ENCODE measurements around the gene LMF1. TPM values are rescaled to one million over a fixed set of nuclear protein-coding genes. Genes with fewer than 3 reads are reported as not detected.

The LMF1 gene
- polyA plus RNA-seq, 6 donors from 2014 or later: 8.2 to 19.6 (median 13.2) TPM

GRCh38 chr16:911604-912321 lies 59.0 kb downstream of the LMF1 start:
- no peaks in the 10 kb centered on the region for H3K27me3 Mint-ChIP-seq
- peaks cover 2 to 7% of the 10 kb centered on the region in 2 donors for H3K36me3 Mint-ChIP-seq
- H3K4me1 Mint-ChIP-seq: peaks cover 0 to 12% (median 0%) of the 10 kb centered on the region in 3 donors
- no peak for DNase-seq
- H3K4me3 Mint-ChIP-seq: no peak overlapping the region
- no peak for ATAC-seq (ENCODE audit: low read depth in 2 of 2)
- peak overlapping the region in 1 of 6 donors; percentile 82 for H3K27ac Mint-ChIP-seq
- no peaks in the 10 kb centered on the region for H3K9me3 Mint-ChIP-seq

GRCh38 chr16:911101-911500 lies 59.7 kb downstream of the LMF1 start:
- no peaks in the 10 kb centered on the region for H3K9me3 Mint-ChIP-seq
- H3K36me3 Mint-ChIP-seq: peaks cover 8 to 14% of the 10 kb centered on the region in 2 donors
- DNase-seq (no peak), ATAC-seq (ENCODE audit: low read depth in 2 of 2) (no peak)
- H3K4me1 Mint-ChIP-seq: peaks cover 0 to 12% (median 0%) of the 10 kb centered on the region in 3 donors
- no peak overlapping the region for H3K27ac Mint-ChIP-seq
- H3K4me3 Mint-ChIP-seq: no peak overlapping the region
- H3K27me3 Mint-ChIP-seq: no peaks in the 10 kb centered on the region

- Mint-ChIP-seq H3K4me1 (peaks cover 0 to 14% (median 0%) of the 10 kb centered on the region in 3 donors), H3K27me3 (no peaks in the 10 kb centered on the region), H3K36me3 (peaks cover 18 to 19% of the 10 kb centered on the region in 2 donors), H3K4me3 (no peak overlapping the region), H3K9me3 (no peaks in the 10 kb centered on the region), H3K27ac (no peak overlapping the region)
- no peak for DNase-seq
- ATAC-seq (ENCODE audit: low read depth in 2 of 2): no peak
Observed at GRCh38 chr16:910181-910580, 60.6 kb downstream of the LMF1 start.

GRCh38 chr16:909281-910000 lies 61.3 kb downstream of the LMF1 start:
- H3K36me3 Mint-ChIP-seq: peaks cover 19 to 20% of the 10 kb centered on the region in 2 donors
- peaks cover 0 to 11% (median 0%) of the 10 kb centered on the region in 3 donors for H3K4me1 Mint-ChIP-seq
- H3K4me3 Mint-ChIP-seq: no peak overlapping the region
- DNase-seq (no peak), ATAC-seq (ENCODE audit: low read depth in 2 of 2) (no peak)
- no peaks in the 10 kb centered on the region for H3K9me3 Mint-ChIP-seq
- no peak overlapping the region for H3K27ac Mint-ChIP-seq
- no peaks in the 10 kb centered on the region for H3K27me3 Mint-ChIP-seq

- Mint-ChIP-seq H3K4me3 (no peak overlapping the region), H3K4me1 (peaks cover 0 to 10% (median 0%) of the 10 kb centered on the region in 3 donors)
Observed at GRCh38 chr16:908526-909155, 62.1 kb downstream of the LMF1 start.

GRCh38 chr16:907842-908241 lies 62.9 kb downstream of the LMF1 start:
- no peaks in the 10 kb centered on the region for H3K9me3 Mint-ChIP-seq
- peaks cover 19 to 20% of the 10 kb centered on the region in 2 donors for H3K36me3 Mint-ChIP-seq

More at GRCh38 chr16:908526-909155, 62.1 kb downstream of the LMF1 start:
- DNase-seq: no peak
- no peak for ATAC-seq (ENCODE audit: low read depth in 2 of 2)
- no peak overlapping the region for H3K27ac Mint-ChIP-seq
- no peaks in the 10 kb centered on the region for H3K9me3 Mint-ChIP-seq
- peaks cover 19 to 20% of the 10 kb centered on the region in 2 donors for H3K36me3 Mint-ChIP-seq
- H3K27me3 Mint-ChIP-seq: no peaks in the 10 kb centered on the region

GRCh38 chr16:907361-907760 lies 63.4 kb downstream of the LMF1 start:
- ATAC-seq (ENCODE audit: low read depth in 2 of 2) (no peak), DNase-seq (no peak)
- peaks cover 0 to 10% (median 0%) of the 10 kb centered on the region in 3 donors for H3K4me1 Mint-ChIP-seq
- H3K4me3 Mint-ChIP-seq: no peak overlapping the region
- H3K27ac Mint-ChIP-seq: no peak overlapping the region
- H3K27me3 Mint-ChIP-seq: no peaks in the 10 kb centered on the region
- H3K9me3 Mint-ChIP-seq: no peaks in the 10 kb centered on the region
- peaks cover 19 to 20% of the 10 kb centered on the region in 2 donors for H3K36me3 Mint-ChIP-seq

More at GRCh38 chr16:907842-908241, 62.9 kb downstream of the LMF1 start:
- no peaks in the 10 kb centered on the region for H3K27me3 Mint-ChIP-seq
- DNase-seq: no peak
- peaks cover 0 to 10% (median 0%) of the 10 kb centered on the region in 3 donors for H3K4me1 Mint-ChIP-seq
- no peak overlapping the region for H3K4me3 Mint-ChIP-seq
- ATAC-seq (ENCODE audit: low read depth in 2 of 2): no peak
- H3K27ac Mint-ChIP-seq: no peak overlapping the region

GRCh38 chr16:906296-906695 lies 64.5 kb downstream of the LMF1 start:
- DNase-seq: no peak
- H3K9me3 Mint-ChIP-seq: no peaks in the 10 kb centered on the region
- peaks cover 19 to 20% of the 10 kb centered on the region in 2 donors for H3K36me3 Mint-ChIP-seq
- no peaks in the 10 kb centered on the region for H3K27me3 Mint-ChIP-seq
- peak overlapping the region in 1 of 6 donors; percentile 51 for H3K27ac Mint-ChIP-seq
- H3K4me1 Mint-ChIP-seq: peaks cover 0 to 6% (median 0%) of the 10 kb centered on the region in 3 donors
- ATAC-seq (ENCODE audit: low read depth in 2 of 2): no peak
- no peak overlapping the region for H3K4me3 Mint-ChIP-seq

- H3K36me3 Mint-ChIP-seq: peaks cover 14 to 20% of the 10 kb centered on the region in 2 donors
- no peaks in the 10 kb centered on the region for H3K9me3 Mint-ChIP-seq
- no peak for DNase-seq
- H3K4me3 Mint-ChIP-seq: no peak overlapping the region
- ATAC-seq (ENCODE audit: low read depth in 2 of 2): no peak
- no peak overlapping the region for H3K27ac Mint-ChIP-seq
- no peaks in the 10 kb centered on the region for H3K27me3 Mint-ChIP-seq
- peaks cover 0 to 6% (median 0%) of the 10 kb centered on the region in 3 donors for H3K4me1 Mint-ChIP-seq
Observed at GRCh38 chr16:901715-902601, 68.8 kb downstream of the LMF1 start.

- no peak overlapping the region for H3K27ac Mint-ChIP-seq
- ATAC-seq (ENCODE audit: low read depth in 2 of 2) (no peak), DNase-seq (no peak)
- no peaks in the 10 kb centered on the region for H3K9me3 Mint-ChIP-seq
- H3K4me3 Mint-ChIP-seq: peak overlapping the region in 1 of 8 donors; percentile 25
- peaks cover 6 to 13% of the 10 kb centered on the region in 2 donors for H3K36me3 Mint-ChIP-seq
- H3K27me3 Mint-ChIP-seq: no peaks in the 10 kb centered on the region
- H3K4me1 Mint-ChIP-seq: peaks cover 0 to 6% (median 0%) of the 10 kb centered on the region in 3 donors
Observed at GRCh38 chr16:901149-901548, 69.6 kb downstream of the LMF1 start.

GRCh38 chr16:900211-900610 lies 70.6 kb downstream of the LMF1 start:
- DNase-seq (no peak), ATAC-seq (ENCODE audit: low read depth in 2 of 2) (no peak)
- H3K27ac Mint-ChIP-seq: peak overlapping the region in 1 of 6 donors; percentile 79
- no peaks in the 10 kb centered on the region for H3K9me3 Mint-ChIP-seq
- H3K4me3 Mint-ChIP-seq: no peak overlapping the region
- H3K27me3 Mint-ChIP-seq: no peaks in the 10 kb centered on the region
- H3K36me3 Mint-ChIP-seq: peaks cover 0 to 3% of the 10 kb centered on the region in 2 donors
- H3K4me1 Mint-ChIP-seq: peaks cover 0 to 2% (median 0%) of the 10 kb centered on the region in 3 donors

- H3K4me3 Mint-ChIP-seq: no peak overlapping the region
- no peak for DNase-seq
- no peaks in the 10 kb centered on the region for H3K9me3 Mint-ChIP-seq
- H3K27me3 Mint-ChIP-seq: no peaks in the 10 kb centered on the region
- no peaks in the 10 kb centered on the region for H3K36me3 Mint-ChIP-seq
- H3K27ac Mint-ChIP-seq: peak overlapping the region in 1 of 6 donors; percentile 79
- H3K4me1 Mint-ChIP-seq: no peaks in the 10 kb centered on the region
- no peak for ATAC-seq (ENCODE audit: low read depth in 2 of 2)
Observed at GRCh38 chr16:899683-900060, 71.1 kb downstream of the LMF1 start.
